ENCODE results near the gene CCDC192.
"Not testable (repeated sequence)": the region's sequence is repeated elsewhere in the genome, so short reads cannot be mapped to it uniquely, and the experiment has no call there.

The CCDC192 gene, protein sequence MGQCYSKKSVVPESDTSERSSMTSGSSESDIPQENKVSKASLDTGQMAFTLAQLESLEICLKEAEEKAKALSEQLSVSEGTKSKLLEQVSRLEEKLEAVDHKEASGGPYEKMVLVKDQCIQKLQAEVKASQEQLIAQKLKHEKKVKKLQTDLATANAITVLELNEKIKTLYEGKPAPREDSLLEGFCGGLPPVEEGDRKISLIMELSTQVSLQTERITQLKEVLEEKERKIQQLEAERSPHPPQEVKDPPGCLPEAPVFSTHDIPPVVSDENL

GRCh38 chr5:127702926-127703561 is at the start of gene CCDC192:
TSS of gene CCDC192 (plus strand) at chr5:127703391. CDS start at chr5:127703446, 55 bp downstream.
- no peak within 1 kb of the TSS for H3K9ac ChIP-seq (ENCODE audit: low read length)
- H3K4me3 ChIP-seq (ENCODE audit: low read length): no peak within 1 kb of the TSS
- H3K36me3 ChIP-seq (ENCODE audit: control insufficient read depth, insufficient read depth, low read length): no peaks in the 10 kb centered on the region
- H3K9me3 ChIP-seq (ENCODE audit: control insufficient read depth, low read length): no peaks in the 10 kb centered on the region
- no peaks in the 10 kb centered on the region for H3K4me1 ChIP-seq (ENCODE audit: control insufficient read depth, insufficient read depth, low read length)
- H3K27me3 ChIP-seq (ENCODE audit: control insufficient read depth, insufficient read depth, low read length): peaks cover 3% of the 10 kb centered on the region

GRCh38 chr5:127656825-127657224 is 46.4 kb upstream of the CCDC192 start:
- no peaks in the 10 kb centered on the region for H3K36me3 ChIP-seq (ENCODE audit: control insufficient read depth, insufficient read depth, low read length)
- H3K4me3 ChIP-seq (ENCODE audit: low read length): no peak overlapping the region
- no peaks in the 10 kb centered on the region for H3K27me3 ChIP-seq (ENCODE audit: control insufficient read depth, insufficient read depth, low read length)
- no peak overlapping the region for H3K9ac ChIP-seq (ENCODE audit: low read length)
- H3K4me1 ChIP-seq (ENCODE audit: control insufficient read depth, insufficient read depth, low read length): no peaks in the 10 kb centered on the region
- H3K9me3 ChIP-seq (ENCODE audit: control insufficient read depth, low read length): no peaks in the 10 kb centered on the region

- no peak overlapping the region for H3K4me3 ChIP-seq (ENCODE audit: low read length)
- no peaks in the 10 kb centered on the region for H3K4me1 ChIP-seq (ENCODE audit: control insufficient read depth, insufficient read depth, low read length)
- H3K27me3 ChIP-seq (ENCODE audit: control insufficient read depth, insufficient read depth, low read length): no peaks in the 10 kb centered on the region
- H3K36me3 ChIP-seq (ENCODE audit: control insufficient read depth, insufficient read depth, low read length): no peaks in the 10 kb centered on the region
- no peaks in the 10 kb centered on the region for H3K9me3 ChIP-seq (ENCODE audit: control insufficient read depth, low read length)
- H3K9ac ChIP-seq (ENCODE audit: low read length): no peak overlapping the region
Measured at GRCh38 chr5:127660047-127660733, 43.0 kb upstream of the CCDC192 start.

- H3K36me3 ChIP-seq (ENCODE audit: control insufficient read depth, insufficient read depth, low read length): no peaks in the 10 kb centered on the region
- H3K9ac ChIP-seq (ENCODE audit: low read length): no peak overlapping the region
Measured at GRCh38 chr5:127664093-127664492, 39.1 kb upstream of the CCDC192 start.

GRCh38 chr5:127665641-127666040 is 37.5 kb upstream of the CCDC192 start:
- H3K27me3 ChIP-seq (ENCODE audit: control insufficient read depth, insufficient read depth, low read length): no peaks in the 10 kb centered on the region
- H3K36me3 ChIP-seq (ENCODE audit: control insufficient read depth, insufficient read depth, low read length): no peaks in the 10 kb centered on the region
- no peak overlapping the region for H3K4me3 ChIP-seq (ENCODE audit: low read length)
- H3K9ac ChIP-seq (ENCODE audit: low read length): no peak overlapping the region
- H3K9me3 ChIP-seq (ENCODE audit: control insufficient read depth, low read length): no peaks in the 10 kb centered on the region
- H3K4me1 ChIP-seq (ENCODE audit: control insufficient read depth, insufficient read depth, low read length): no peaks in the 10 kb centered on the region

More at GRCh38 chr5:127664093-127664492, 39.1 kb upstream of the CCDC192 start:
- Histone ChIP-seq H3K27me3 (ENCODE audit: control insufficient read depth, insufficient read depth, low read length) (no peaks in the 10 kb centered on the region), H3K4me1 (ENCODE audit: control insufficient read depth, insufficient read depth, low read length) (no peaks in the 10 kb centered on the region), H3K4me3 (ENCODE audit: low read length) (no peak overlapping the region), H3K9me3 (ENCODE audit: control insufficient read depth, low read length) (no peaks in the 10 kb centered on the region)

GRCh38 chr5:127666043-127666716 is 37.0 kb upstream of the CCDC192 start:
- H3K36me3 ChIP-seq (ENCODE audit: control insufficient read depth, insufficient read depth, low read length): no peaks in the 10 kb centered on the region
- H3K9me3 ChIP-seq (ENCODE audit: control insufficient read depth, low read length): no peaks in the 10 kb centered on the region
- no peak overlapping the region for H3K9ac ChIP-seq (ENCODE audit: low read length)
- no peak overlapping the region for H3K4me3 ChIP-seq (ENCODE audit: low read length)
- H3K4me1 ChIP-seq (ENCODE audit: control insufficient read depth, insufficient read depth, low read length): no peaks in the 10 kb centered on the region
- no peaks in the 10 kb centered on the region for H3K27me3 ChIP-seq (ENCODE audit: control insufficient read depth, insufficient read depth, low read length)

DNA sequence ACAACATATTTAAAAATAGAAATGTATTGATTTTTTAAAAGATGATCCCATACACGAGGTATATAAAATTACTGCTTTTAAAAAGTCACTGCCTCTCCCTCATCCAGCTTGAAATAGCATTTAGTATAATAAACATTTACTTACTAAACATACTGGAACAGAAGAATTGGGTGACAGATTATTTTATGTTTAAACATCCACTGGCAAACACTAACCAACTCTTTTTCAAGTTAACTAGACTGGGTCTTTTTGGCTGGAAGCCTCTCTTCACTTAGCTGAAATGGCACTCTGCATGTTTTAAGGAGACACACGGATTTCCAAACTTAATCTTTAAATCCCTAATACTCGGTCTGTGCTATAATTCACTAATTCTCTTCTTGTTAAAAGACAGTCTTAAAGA is 35.3 kb upstream of the CCDC192 start:
- Histone ChIP-seq H3K27me3 (ENCODE audit: control insufficient read depth, insufficient read depth, low read length) (no peaks in the 10 kb centered on the region), H3K36me3 (ENCODE audit: control insufficient read depth, insufficient read depth, low read length) (no peaks in the 10 kb centered on the region), H3K9ac (ENCODE audit: low read length) (no peak overlapping the region), H3K4me3 (ENCODE audit: low read length) (no peak overlapping the region), H3K9me3 (ENCODE audit: control insufficient read depth, low read length) (no peaks in the 10 kb centered on the region), H3K4me1 (ENCODE audit: control insufficient read depth, insufficient read depth, low read length) (no peaks in the 10 kb centered on the region)

DNA sequence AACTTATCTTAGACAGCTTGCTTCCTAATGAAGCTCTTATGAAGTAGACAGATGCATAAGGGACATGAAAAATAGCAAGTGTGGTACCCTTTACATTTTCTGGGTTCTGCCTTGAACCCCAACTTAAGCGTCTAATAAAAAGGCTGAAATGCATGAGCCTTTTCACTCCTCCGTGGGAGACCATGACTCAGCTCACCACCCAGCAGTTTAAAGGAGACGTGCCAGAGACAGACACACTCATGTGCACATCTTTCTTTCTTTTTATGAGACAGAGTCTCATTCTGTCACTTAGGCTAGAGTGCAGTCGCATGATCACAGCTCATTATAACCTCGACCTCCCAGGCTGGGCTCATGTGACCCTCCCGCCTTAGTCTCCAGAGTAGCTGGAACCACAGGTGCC is 32.0 kb upstream of the CCDC192 start:
- no peak overlapping the region for H3K9ac ChIP-seq (ENCODE audit: low read length)

GRCh38 chr5:127673117-127673800 is 29.9 kb upstream of the CCDC192 start:
- Histone ChIP-seq H3K9ac (ENCODE audit: low read length) (no peak overlapping the region), H3K36me3 (ENCODE audit: control insufficient read depth, insufficient read depth, low read length) (no peaks in the 10 kb centered on the region), H3K4me3 (ENCODE audit: low read length) (no peak overlapping the region), H3K27me3 (ENCODE audit: control insufficient read depth, insufficient read depth, low read length) (no peaks in the 10 kb centered on the region), H3K4me1 (ENCODE audit: control insufficient read depth, insufficient read depth, low read length) (no peaks in the 10 kb centered on the region), H3K9me3 (ENCODE audit: control insufficient read depth, low read length) (no peaks in the 10 kb centered on the region)

More for the DNA sequence above, 32.0 kb upstream of the CCDC192 start:
- Histone ChIP-seq H3K4me1 (ENCODE audit: control insufficient read depth, insufficient read depth, low read length) (no peaks in the 10 kb centered on the region), H3K36me3 (ENCODE audit: control insufficient read depth, insufficient read depth, low read length) (no peaks in the 10 kb centered on the region), H3K27me3 (ENCODE audit: control insufficient read depth, insufficient read depth, low read length) (no peaks in the 10 kb centered on the region), H3K9me3 (ENCODE audit: control insufficient read depth, low read length) (no peaks in the 10 kb centered on the region), H3K4me3 (ENCODE audit: low read length) (no peak overlapping the region)

GRCh38 chr5:127676951-127677350 is 26.2 kb upstream of the CCDC192 start:
- H3K27me3 ChIP-seq (ENCODE audit: control insufficient read depth, insufficient read depth, low read length); H3K9ac ChIP-seq (ENCODE audit: low read length); H3K36me3 ChIP-seq (ENCODE audit: control insufficient read depth, insufficient read depth, low read length); H3K9me3 ChIP-seq (ENCODE audit: control insufficient read depth, low read length); H3K4me3 ChIP-seq (ENCODE audit: low read length); H3K4me1 ChIP-seq (ENCODE audit: control insufficient read depth, insufficient read depth, low read length): not testable (repeated sequence)

- not testable (repeated sequence) for H3K4me3 ChIP-seq (ENCODE audit: low read length); H3K27me3 ChIP-seq (ENCODE audit: control insufficient read depth, insufficient read depth, low read length); H3K9ac ChIP-seq (ENCODE audit: low read length); H3K9me3 ChIP-seq (ENCODE audit: control insufficient read depth, low read length); H3K36me3 ChIP-seq (ENCODE audit: control insufficient read depth, insufficient read depth, low read length); H3K4me1 ChIP-seq (ENCODE audit: control insufficient read depth, insufficient read depth, low read length)
Measured at GRCh38 chr5:127679691-127680330, 23.4 kb upstream of the CCDC192 start.
